ENCODE measurements around the gene CHIT1. TPM values are rescaled to one million over a fixed set of nuclear protein-coding genes. Genes with fewer than 3 reads are reported as not detected.

CHIT1 gene
- polyA plus RNA-seq, 1 donor from 2014 or later, result not detected

DNA sequence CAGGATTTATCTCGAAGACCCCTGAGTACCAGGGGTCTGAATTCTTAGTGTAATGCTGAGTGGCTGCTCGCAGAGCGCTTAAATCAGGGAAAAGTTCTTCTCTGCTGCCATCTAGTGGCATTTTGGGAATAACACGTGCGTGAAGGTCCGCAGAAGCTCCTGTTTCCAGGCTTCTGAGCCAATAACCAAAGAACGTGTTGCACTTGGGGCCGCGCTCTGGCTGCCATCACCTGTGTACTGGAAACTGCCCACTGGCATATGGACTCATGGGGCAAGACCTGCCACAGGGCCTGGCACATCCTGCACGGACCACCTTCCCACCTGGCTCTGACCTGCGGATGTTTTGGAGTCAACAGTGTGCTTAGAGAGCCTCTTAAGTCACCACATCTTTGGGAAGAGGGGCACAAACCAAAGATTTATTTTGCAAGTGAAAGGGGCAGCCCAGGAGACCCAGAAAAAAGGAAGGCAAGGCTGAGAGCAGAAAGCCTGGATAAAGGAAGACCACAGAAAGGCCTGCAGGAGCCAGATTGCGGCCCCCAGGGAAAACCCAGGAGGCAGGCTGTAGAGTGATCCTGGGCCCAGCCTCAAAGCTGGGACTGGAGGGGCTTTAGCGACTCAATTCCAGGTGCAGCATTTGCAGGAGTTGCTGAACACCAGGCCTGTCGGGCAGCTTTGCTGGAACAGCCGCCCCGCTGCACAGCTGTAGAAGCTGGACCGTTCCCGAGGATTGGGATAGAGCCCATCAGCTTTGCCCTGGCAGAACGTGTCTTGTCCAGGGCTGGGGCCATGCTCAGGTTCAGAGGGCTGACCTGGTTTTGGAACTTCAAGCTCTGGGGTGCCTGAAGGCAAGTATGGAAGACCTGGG, 13.0 kb downstream of the CHIT1 start:
- Histone ChIP-seq H3K9me3 (ENCODE audit: low read length) (no peaks in the 10 kb centered on the region), H3K27me3 (ENCODE audit: insufficient read depth, low read depth, low read length) (no peaks in the 10 kb centered on the region), H3K9me2 (ENCODE audit: insufficient read depth, low read length) (no peaks in the 10 kb centered on the region), H3K9ac (ENCODE audit: low read length) (no peak overlapping the region), H3K4me3 (ENCODE audit: low read length) (no peak overlapping the region), H3F3A (ENCODE audit: insufficient read depth, low read length, poor library complexity, severe bottlenecking) (no peaks in the 10 kb centered on the region), H3K27ac (ENCODE audit: low read length) (no peak overlapping the region), H3K79me2 (replicated peaks; ENCODE audit: insufficient read depth, low read length) (no peaks in the 10 kb centered on the region), H3K4me2 (ENCODE audit: low read length) (no peak overlapping the region), H4K20me1 (ENCODE audit: insufficient read depth) (no peaks in the 10 kb centered on the region), H2AFZ (ENCODE audit: low read depth, low read length) (no peak overlapping the region), H3K36me3 (ENCODE audit: insufficient read depth, low read length) (no peaks in the 10 kb centered on the region)
- TF ChIP-seq POLR2AphosphoS5 (IDR thresholded peaks at IDR 0.05) (no peak), SMC3 (conservative IDR thresholded peaks at IDR 0.05; ENCODE audit: poor library complexity) (peak; percentile 96), EP300 (conservative IDR thresholded peaks at IDR 0.05; ENCODE audit: poor library complexity, severe bottlenecking) (no peak), MXI1 (conservative IDR thresholded peaks at IDR 0.05; ENCODE audit: poor library complexity, severe bottlenecking) (no peak), RAD21 (conservative IDR thresholded peaks at IDR 0.05) (peak; percentile 90)
- TF ChIP-seq, protein P1, sequence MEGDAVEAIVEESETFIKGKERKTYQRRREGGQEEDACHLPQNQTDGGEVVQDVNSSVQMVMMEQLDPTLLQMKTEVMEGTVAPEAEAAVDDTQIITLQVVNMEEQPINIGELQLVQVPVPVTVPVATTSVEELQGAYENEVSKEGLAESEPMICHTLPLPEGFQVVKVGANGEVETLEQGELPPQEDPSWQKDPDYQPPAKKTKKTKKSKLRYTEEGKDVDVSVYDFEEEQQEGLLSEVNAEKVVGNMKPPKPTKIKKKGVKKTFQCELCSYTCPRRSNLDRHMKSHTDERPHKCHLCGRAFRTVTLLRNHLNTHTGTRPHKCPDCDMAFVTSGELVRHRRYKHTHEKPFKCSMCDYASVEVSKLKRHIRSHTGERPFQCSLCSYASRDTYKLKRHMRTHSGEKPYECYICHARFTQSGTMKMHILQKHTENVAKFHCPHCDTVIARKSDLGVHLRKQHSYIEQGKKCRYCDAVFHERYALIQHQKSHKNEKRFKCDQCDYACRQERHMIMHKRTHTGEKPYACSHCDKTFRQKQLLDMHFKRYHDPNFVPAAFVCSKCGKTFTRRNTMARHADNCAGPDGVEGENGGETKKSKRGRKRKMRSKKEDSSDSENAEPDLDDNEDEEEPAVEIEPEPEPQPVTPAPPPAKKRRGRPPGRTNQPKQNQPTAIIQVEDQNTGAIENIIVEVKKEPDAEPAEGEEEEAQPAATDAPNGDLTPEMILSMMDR (IDR thresholded peaks at IDR 0.05; ENCODE audit: poor library complexity, severe bottlenecking), result peak; percentile 93
- TF ChIP-seq, protein P2, sequence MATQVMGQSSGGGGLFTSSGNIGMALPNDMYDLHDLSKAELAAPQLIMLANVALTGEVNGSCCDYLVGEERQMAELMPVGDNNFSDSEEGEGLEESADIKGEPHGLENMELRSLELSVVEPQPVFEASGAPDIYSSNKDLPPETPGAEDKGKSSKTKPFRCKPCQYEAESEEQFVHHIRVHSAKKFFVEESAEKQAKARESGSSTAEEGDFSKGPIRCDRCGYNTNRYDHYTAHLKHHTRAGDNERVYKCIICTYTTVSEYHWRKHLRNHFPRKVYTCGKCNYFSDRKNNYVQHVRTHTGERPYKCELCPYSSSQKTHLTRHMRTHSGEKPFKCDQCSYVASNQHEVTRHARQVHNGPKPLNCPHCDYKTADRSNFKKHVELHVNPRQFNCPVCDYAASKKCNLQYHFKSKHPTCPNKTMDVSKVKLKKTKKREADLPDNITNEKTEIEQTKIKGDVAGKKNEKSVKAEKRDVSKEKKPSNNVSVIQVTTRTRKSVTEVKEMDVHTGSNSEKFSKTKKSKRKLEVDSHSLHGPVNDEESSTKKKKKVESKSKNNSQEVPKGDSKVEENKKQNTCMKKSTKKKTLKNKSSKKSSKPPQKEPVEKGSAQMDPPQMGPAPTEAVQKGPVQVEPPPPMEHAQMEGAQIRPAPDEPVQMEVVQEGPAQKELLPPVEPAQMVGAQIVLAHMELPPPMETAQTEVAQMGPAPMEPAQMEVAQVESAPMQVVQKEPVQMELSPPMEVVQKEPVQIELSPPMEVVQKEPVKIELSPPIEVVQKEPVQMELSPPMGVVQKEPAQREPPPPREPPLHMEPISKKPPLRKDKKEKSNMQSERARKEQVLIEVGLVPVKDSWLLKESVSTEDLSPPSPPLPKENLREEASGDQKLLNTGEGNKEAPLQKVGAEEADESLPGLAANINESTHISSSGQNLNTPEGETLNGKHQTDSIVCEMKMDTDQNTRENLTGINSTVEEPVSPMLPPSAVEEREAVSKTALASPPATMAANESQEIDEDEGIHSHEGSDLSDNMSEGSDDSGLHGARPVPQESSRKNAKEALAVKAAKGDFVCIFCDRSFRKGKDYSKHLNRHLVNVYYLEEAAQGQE (IDR thresholded peaks at IDR 0.05; ENCODE audit: borderline replicate concordance), result no peak

DNA sequence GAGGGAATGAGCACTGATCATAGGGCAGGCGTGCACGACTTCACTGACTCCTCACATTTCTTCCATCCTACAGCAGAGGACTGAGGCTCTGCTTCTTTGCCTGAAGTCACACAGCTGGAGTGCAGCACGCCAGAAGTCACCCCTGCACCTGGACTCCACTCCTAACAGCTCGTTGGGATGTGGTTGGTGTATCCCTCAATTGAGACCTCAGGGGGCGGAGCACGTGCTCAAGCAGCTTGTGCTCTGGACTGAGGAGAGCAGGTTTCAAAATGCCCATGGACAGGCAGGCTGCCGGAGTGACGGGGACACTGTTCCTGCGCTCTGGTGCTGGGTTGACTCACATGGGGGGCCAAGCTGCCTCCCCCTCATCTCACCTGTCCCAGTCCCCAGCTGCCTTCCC, 13.9 kb downstream of the CHIT1 start:
- no peak overlapping the region for H3K4me2 ChIP-seq (ENCODE audit: low read length)
- H3K9ac ChIP-seq (ENCODE audit: low read length), result no peak overlapping the region
- H3K9me3 ChIP-seq (ENCODE audit: low read length), result no peaks in the 10 kb centered on the region
- H3K4me3 ChIP-seq (ENCODE audit: low read length), result no peak overlapping the region
- H4K20me1 ChIP-seq (ENCODE audit: insufficient read depth), result no peaks in the 10 kb centered on the region
- H3K36me3 ChIP-seq (ENCODE audit: insufficient read depth, low read length), result no peaks in the 10 kb centered on the region
- no peak overlapping the region for H2AFZ ChIP-seq (ENCODE audit: low read depth, low read length)
- H3K9me2 ChIP-seq (ENCODE audit: insufficient read depth, low read length), result no peaks in the 10 kb centered on the region
- H3F3A ChIP-seq (ENCODE audit: insufficient read depth, low read length, poor library complexity, severe bottlenecking), result no peaks in the 10 kb centered on the region
- H3K27me3 ChIP-seq (ENCODE audit: insufficient read depth, low read depth, low read length), result no peaks in the 10 kb centered on the region
- no peak overlapping the region for H3K27ac ChIP-seq (ENCODE audit: low read length)
- H3K79me2 ChIP-seq (replicated peaks; ENCODE audit: insufficient read depth, low read length), result no peaks in the 10 kb centered on the region
- TF ChIP-seq SMC3 (conservative IDR thresholded peaks at IDR 0.05; ENCODE audit: poor library complexity), result no peak
- no peak for TF ChIP-seq EP300 (conservative IDR thresholded peaks at IDR 0.05; ENCODE audit: poor library complexity, severe bottlenecking)
- no peak for TF ChIP-seq POLR2AphosphoS5 (IDR thresholded peaks at IDR 0.05)
- TF ChIP-seq, protein P1 (IDR thresholded peaks at IDR 0.05; ENCODE audit: poor library complexity, severe bottlenecking), result no peak
- TF ChIP-seq, protein P2 (IDR thresholded peaks at IDR 0.05; ENCODE audit: borderline replicate concordance), result no peak
- TF ChIP-seq RAD21 (conservative IDR thresholded peaks at IDR 0.05), result no peak
- TF ChIP-seq MXI1 (conservative IDR thresholded peaks at IDR 0.05; ENCODE audit: poor library complexity, severe bottlenecking), result no peak
- TF ChIP-seq TAF1 (IDR thresholded peaks at IDR 0.05; ENCODE audit: low read depth), result no peak
- no peak for TF ChIP-seq EZH2 (IDR thresholded peaks at IDR 0.05; ENCODE audit: borderline replicate concordance, insufficient read depth, low read length, poor library complexity, severe bottlenecking)
